Stimulated activated CD4-positive, alpha-beta T cell treated with anti-CD3 and anti-CD28 coated beads, Interleukin-15, amount 100 ng/mL, for 1 hour (primary cell): ENCODE results near the gene PEX14.

Experiments used
- DNase-seq, 2 donors: peaks; one replicate each; pipeline ENCODE4 v3.0.0-alpha.2; 2020; ENCODE audit warnings: low read depth in 1 of 2, low spot score in 1 of 2

PEX14 gene

DNA sequence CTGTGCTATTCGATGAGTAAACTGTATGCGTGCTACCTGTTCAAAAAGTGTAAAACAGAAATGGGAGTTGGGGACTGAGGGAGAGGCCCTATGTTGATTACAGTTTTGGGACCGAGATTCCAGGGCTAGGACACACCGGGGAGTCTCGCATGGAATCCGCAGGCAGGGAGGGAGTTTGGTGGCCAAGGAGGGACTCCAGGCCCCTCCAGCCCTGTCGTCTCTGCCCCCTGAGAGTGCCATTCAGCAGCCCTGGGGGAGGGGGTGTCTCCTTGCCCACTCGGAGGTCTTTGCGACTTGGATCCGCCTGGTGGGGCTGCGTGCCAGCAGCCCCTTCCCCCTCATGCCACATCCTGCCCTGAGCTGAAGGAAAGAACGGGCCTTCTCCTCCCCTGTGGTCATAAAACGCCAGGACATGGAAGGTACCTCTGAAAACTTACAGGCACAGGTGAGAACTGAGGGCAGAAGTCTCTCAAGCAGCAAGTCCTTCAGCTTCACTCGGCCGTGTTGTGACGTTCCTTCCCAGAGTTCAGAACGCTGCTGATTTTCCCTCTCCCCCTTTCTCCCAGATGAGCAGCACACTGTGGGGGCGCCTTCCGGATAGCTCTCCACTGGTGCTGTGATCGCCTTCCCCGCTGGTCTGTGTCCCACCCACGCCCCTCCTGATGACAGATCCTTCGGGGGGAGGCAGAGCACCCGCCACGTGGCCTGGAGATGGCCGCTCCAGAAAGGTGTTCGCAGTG lies 141.4 kb downstream of the PEX14 start:
- no peak for DNase-seq

DNA sequence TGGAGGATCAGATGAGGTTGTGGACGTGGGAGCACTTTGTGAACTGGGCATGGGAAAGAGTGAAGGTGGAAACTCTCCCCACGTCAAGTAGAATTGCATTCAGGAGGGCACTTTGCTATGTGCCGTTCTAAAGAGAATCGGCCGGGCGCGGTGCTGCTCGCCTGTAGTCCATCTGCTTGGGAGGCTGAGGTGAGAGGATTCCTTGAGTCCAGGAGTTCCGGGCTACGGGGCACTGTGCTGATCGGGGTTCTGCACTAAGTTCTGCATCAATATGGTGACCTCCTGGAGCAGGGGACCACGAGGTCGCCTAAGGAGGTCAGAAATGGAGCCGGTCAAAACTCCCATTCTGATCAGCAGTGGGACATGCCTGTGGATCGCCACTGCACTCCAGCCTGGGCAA lies 141.9 kb downstream of the PEX14 start:
- DNase-seq = no peak

DNA sequence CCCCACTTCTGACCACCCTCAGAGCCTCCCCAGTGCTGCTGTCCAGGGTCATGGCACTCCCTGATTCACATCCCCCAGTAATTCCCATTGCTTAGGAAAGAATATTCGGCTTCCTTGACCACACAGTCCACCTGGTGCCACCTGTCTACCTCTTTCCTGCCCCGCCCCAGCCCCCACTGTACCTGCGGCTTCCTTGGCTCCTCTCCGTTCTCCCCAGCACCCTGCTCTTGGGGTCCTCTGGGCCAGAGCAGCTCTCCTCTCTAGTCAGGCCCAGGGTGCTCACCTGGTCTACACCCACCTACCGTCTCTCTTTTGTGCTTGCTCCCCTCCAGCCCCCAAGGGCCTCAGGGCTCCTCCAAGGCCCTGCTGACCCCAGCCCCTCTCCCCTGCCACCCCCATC lies 142.6 kb downstream of the PEX14 start:
- no peak for DNase-seq

DNA sequence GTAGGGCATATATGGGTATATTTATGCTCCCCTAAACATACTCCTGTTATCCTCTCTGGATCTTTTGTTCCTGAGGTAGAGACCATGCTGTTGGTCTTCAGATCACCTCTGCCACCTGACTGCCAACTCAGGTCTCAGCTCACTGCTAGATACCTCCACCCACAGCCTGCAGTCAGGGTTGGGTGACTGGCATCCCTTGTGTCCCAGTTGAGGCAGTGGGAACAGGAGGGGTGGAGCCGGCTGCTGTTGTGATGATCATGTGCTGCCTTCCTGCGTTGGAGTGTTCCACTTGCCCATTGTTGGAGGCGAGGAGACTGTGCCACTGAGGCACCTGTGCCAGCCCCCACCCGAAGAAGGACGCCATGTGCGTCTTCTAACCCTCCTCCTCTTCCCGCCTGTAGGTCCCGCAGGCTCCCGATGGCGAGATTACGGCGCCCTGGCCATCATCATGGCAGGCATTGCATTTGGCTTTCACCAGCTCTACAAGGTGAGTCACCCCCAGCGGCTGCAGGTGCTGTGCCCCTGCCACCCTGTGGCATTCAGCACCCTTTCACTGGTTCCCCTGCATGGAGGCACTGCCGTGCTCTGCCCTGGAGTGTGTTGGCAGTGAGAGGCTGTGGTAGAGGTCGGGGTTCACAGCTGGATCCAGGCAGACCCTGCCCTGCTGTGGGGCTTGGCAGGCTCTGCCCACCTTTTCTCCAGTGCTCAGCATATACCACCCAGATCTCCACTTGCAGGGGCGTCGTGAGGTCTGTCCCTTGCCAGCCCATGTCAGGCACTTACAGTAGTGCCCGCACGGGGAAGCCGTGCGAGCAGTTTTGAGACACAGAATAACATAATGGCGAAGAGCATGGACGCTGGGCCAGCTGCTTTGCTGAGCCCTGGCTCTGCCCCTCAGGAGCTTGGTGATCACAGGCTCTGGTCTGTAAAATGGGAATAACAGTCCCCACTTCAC lies 143.5 kb downstream of the PEX14 start:
- no peak for DNase-seq

DNA sequence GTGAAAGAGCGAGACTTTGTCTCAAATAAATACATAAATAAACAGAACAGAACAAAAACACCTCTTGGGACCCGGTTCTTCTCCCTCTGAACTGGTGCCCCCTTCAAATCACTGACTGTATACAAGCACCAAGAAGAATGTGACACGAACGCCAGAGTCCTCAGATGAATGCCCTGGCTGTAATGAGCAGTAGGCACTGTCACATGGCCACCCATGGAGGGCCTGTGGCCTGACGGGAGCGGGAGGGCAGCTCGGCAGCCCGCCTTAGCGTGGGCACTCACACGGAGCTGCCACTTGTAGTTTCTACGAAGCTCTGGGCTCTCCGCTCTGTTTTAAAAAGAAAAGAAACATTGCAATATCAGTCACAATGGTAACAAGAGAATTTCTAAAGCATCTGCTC lies 146.0 kb downstream of the PEX14 start:
- DNase-seq = no peak

DNA sequence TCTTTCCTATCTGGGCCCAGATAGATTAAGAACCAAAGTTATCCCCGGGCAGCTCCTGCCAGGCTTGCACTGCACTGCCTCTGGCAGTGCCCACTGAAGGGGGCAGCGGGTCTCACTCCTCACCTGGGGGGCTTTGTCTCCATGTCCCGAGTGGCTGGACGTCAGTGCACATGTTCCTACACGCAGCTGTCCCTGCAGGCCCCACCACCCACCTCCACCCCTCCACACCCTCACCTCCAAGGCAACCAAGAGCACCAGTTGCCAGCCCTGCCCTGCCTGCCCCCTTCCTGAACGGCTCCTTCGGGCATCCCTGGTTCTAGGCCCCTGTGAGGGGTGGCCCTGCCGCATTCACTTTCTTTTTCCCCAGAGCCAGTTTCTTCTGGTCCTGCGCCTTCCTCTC lies 147.2 kb downstream of the PEX14 start:
- DNase-seq = no peak

DNA sequence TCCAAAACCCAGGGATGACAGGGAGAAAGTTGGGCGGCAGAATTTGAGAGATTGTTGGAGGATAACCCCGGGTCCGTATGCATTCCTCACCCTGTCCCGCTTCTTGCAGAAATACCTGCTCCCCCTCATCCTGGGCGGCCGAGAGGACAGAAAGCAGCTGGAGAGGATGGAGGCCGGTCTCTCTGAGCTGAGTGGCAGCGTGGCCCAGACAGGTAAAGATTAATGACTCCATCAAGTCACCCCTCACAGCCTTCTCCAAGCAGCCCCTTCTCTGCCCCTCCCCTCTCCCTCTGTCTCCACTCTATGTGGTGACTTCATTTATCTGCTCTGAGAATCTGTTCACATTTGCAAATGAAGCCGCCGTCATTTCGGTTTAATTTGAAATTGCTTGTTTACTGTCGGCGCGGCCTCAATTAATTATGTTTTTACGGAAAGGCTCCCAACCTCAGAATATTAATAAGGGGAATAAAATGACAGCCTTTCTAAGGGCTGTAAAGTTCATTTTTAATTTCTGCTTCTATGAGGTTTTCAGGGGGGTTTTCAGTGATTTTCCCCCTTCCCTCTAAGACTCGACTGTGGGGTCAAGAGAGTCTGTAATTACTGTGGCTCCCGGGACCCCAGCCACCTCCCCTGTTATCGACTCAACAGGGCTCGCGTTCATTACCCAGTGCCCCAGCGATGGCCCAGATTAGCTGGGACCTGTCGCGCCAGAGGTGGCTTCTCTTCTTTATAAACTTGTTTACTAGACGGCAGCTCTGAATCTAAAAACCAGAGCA lies 148.3 kb downstream of the PEX14 start:
- DNase-seq = no peak

DNA sequence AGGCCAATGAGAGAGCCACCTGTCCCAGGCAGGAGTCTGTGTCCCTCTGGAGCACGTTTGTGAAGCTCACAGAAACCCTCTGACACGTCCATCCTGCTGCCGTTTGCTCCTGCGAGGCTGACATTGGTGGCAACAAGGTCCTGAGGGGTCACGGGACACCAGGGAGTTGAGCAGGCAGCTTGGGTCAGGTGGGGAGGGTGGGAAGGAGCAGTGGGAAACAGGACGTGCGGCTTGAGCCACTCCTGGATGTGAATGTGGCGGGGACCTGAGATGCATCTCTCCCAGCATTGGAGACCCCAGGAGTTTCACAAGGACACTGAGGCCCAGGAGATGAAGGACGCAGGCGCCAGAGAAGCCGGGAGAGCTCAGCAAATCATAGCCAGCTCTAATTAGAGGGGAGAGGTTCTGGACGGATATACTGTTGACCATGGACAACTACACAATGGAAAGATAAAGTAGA lies 149.0 kb downstream of the PEX14 start:
- no peak for DNase-seq

DNA sequence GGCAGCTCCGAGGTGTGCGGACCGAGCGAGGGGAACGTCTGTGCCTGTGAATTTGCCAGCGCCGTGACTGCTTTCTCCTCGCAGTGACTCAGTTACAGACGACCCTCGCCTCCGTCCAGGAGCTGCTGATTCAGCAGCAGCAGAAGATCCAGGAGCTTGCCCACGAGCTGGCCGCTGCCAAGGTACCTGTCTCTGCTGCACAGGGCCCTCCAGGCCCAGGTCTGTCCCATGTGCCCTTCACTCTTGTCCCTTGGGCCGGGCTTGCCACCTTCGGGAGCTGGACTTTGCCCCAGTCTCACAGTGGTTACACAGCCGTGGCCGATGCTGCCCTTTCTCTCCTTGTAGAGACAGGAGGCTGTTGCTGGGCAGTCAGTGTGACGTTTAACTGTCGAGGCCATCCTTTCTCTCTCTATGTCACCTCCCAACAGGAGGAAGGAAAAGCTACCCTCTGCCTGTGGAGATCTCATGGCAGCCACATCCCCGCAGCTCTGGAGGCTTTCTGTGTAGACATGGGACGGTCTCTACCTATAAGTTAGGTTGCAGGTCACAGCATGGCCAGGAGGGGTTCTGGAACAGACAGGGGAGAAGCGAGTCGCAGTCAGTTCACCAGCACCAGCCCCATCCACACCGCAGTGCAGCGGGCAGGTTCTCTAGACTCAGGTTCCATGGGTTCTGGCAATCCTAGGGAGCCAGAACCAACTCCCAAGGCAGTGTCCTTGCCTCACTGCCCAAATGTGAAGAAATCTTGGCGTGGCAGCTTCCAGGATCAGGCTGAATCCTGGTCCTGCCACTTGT lies 149.7 kb downstream of the PEX14 start:
- no peak for DNase-seq

DNA sequence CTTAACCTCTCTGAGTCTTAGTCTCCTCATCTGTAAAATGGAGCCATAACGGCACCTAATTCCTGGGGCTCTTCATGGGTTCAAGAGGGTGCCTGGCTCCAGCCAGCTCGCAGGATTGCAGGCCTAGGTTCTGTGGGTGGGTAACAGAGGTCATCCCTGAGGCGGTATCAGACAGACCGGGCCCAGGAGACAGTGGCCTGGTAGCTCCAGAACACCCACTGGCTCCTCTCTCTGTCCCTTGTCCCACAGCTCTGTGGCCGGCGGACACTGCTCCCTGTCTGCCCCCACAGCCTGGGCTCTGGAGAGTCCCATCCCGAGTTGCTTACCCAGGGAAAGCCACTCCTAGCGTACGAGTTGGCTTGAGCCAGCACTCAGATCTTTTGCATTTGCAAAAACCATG lies 150.3 kb downstream of the PEX14 start:
- no peak for DNase-seq

DNA sequence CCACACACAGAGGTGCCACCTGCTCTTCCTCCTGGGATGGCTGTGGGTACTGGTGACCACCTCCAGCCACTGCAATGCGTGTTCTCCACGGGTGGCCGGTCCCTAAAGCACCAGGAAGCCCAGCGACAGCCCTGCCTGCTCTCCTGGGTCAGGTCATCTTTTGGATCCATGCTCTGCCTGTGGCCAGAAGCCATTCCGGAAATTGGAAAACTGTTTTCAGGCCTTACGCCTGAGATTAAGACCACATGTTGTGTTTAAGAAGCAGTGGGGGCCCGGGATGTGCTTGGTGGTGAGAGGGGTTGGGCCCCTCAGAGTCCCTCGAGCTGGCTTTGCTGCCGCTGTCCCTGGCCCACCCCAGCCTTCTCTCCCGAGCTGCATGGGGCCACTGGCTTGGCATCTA lies 150.8 kb downstream of the PEX14 start:
- no peak for DNase-seq

DNA sequence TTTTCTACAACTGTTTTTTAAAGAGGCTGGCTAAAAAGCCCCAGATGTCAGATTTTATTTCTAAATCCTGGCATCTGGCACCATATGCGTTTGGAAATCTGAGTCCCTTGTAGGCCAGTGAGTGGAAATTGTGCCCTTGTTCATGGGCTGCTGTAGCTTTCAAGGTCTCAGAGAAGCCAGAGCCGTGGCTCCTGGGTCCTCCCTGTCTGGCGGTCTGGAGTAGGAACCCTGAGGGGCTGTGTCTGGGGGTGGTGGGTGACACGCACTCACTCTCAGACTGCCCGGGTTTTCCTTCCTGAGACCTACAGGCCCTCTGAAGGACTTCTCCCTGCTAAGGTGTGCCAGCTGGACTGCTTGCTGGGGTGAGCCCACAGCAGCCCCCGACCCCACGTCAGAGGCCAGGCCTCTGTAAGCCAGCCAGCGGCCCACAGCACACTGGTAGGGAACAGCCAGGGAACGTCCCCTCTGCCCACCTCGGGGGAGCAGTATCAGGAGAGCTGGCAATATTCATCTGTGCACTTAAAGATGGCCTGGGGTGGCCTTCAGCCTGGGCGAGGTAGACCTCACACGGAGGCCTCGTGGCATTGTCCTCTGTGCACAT lies 151.5 kb downstream of the PEX14 start:
- no peak for DNase-seq

DNA sequence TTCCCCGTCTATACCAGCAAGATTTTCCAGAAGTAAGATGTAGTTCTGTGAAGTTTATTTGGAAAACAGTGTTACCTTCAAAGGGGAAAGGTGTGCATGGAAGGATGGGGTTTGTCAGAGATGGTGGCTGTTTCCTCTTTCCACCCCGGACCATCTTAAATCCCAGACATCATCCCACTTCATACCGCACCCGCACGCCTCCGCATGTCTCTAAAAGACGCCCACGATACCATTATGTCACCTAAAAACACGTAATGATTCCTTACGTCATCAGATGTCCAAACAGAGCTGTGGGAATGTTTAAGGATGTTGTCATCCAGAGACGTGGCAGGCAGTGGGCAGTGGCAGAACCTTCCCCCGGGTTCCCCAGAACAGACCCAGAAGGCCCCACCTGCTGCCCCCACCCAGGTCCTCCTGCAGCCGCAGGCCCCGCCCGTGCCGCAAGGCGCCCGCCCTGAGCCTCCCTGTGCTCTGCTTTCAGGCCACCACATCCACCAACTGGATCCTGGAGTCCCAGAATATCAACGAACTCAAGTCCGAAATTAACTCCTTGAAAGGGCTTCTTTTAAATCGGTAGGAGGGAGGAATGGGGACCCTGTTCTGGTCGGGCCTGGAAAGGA lies 152.2 kb downstream of the PEX14 start:
- no peak for DNase-seq

DNA sequence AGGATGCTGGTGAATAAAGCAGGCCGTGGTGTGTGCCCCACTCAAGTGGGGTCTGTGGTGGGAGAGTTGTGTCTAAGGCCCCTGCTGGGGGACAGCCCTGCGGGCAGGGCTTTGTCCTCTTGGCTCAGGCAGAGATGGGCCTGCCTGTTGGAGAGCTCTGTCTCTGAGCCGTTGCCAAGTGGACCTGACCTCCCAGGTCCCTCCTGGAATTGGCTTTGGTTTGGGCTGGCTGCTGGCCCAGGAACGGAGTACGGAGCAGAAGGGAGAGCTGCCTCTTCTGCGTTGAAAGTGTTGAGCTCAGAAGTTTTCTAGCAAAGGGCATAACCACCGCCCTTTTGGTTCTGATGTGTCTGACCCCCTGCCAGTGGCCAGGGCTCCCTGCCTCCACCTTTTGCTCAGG lies 153.9 kb downstream of the PEX14 start:
- DNase-seq = no peak

DNA sequence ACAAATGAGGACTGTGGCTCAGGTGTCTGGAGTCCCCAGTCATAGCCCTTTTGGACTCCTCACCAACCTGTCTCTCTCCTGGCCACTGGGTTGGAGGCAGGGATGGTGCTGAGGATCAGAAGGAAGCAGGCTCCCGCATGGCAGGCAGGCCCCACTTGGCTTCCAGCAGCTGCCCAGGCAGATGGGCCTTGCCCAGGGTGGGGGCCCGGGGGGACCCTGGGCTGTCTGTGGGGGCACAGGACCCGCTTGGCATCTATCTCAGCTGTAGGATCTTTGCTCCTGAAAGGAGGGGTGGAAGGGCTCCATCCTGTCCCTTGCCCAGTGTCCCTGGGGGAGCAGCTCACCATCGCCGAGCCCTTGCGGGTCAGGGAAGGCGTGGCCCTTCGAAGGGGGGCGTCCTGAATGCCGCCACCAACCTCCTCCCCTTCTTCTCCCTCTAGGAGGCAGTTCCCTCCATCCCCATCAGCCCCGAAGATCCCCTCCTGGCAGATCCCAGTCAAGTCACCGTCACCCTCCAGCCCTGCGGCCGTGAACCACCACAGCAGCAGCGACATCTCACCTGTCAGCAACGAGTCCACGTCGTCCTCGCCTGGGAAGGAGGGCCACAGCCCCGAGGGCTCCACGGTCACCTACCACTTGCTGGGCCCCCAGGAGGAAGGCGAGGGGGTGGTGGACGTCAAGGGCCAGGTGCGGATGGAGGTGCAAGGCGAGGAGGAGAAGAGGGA lies 154.5 kb downstream of the PEX14 start:
- no peak for DNase-seq

DNA sequence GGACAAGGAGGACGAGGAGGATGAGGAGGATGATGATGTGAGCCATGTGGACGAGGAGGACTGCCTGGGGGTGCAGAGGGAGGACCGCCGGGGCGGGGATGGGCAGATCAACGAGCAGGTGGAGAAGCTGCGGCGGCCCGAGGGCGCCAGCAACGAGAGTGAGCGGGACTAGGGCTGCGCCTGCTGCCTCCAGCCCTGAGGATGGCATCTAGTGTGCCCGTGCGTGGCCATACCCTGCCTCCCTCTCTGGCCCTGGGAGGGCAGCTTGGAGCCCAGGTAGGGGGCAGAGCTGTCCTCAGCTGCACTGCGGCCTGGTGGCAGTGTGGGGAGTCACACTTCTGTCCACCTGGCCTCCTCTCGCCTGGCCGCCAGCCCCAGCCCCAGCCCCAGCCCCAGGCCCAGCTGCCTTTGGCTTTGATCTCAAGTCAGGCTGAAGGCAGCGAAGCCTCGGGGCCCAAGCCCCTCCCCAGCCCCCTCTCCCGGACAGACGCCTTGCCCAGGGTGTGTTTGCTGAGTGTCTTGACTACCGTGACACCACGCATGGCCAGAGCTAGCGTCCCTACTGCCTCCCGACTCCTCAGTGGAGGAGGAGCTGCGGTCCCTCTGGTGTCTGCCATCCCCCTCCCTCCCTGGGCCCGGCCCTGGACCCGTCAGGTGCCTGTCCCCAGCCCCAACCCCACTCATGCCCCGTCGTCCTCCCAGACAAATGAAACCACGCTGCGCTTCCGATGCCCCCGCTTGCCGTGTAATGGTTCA lies 155.2 kb downstream of the PEX14 start:
- DNase-seq = no peak

DNA sequence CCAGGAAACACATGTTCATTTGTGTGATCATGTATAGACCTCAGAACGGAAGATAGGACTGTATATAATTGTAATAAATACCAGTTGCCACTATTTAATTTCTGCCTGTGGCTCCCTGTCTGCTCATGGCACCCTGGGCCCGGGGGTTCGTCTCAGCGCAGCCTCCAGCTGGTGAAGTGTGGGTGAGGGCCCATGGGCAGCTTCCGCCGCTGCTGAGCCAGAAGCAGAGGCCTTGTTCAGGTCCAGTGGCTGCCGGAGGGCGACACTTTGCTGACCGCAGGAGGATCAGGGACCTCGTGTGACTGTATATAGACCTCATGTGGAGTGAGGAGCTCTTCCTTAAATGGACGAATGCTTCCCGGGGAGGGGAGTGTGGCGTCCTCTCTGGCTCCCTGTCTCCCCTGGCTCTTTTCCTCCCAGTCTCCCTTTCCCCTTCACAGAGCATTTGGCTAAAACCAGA lies 155.9 kb downstream of the PEX14 start:
- DNase-seq = no peak

DNA sequence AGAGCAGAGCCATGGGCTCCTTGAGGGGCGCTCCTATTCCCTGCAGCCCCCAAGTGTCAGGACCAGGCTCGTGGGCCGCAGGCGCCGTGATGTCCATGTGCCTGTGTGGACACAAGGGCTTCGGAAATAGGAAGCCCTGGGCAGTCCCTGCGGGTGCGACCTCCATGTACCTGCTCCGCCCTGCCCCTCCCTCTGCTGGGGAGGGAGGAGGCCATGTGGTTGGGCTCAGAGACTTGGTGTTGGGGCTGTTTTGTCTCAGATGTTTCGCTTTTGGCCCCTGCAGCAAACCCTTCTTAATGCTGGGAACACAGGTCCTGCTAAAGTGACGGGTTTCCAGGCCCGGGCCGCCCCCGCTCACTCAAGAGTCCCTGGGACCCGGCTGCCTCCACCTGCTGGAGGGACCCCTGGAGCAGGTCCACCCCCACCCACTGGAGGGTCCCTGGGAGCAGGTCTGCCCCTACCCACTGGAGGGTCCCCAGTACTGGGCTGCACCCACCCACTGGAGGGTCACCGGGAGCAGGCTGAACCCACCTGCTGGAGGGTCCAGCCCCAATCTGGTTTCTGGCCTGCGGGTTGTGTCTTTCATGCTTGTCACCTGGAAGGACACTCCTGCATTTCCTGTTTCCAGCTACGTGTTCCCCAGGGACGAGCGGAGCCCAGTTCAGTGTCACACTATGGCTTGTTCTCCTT lies 156.5 kb downstream of the PEX14 start:
- DNase-seq = no peak
